Testis (tissue), 3 donors: ENCODE data around the gene TMA16. TPM values are rescaled to one million over a fixed set of nuclear protein-coding genes. Genes with fewer than 3 reads are reported as not detected.

Source experiments
- DNase-seq: peaks from one replicate; pipeline ENCODE4 v3.0.0-alpha.2; 2019
- H3K27ac ChIP-seq, 2 donors: fragments of 200-600 bp; sonication (generic); one replicate each; pipeline ENCODE4 v1.5.1; 2019
- H3K27me3 ChIP-seq: fragments of 200-600 bp; sonication (generic); one replicate; pipeline ENCODE4 v1.5.1; 2019
- H3K36me3 ChIP-seq: fragments of 200-600 bp; sonication (generic); one replicate; pipeline ENCODE4 v1.5.1; 2017; ENCODE audit warnings: low read depth; ENCODE audit errors: missing control alignments
- H3K4me1 ChIP-seq: fragments of 200-600 bp; sonication (generic); one replicate; pipeline ENCODE4 v1.5.1; 2019
- H3K4me3 ChIP-seq, 2 donors: fragments of 200-600 bp; sonication (generic); one replicate each; pipeline ENCODE4 v1.5.1; 2017 to 2019
- H3K9me3 ChIP-seq: fragments of 200-600 bp; sonication (generic); one replicate; pipeline ENCODE4 v1.5.1; 2017
- POLR2A ChIP-seq: fragments of 450-650 bp; IDR thresholded peaks from one replicate; pipeline ENCODE4 v1.6.1; 2017; ENCODE audit warnings: antibody characterized with exemption, mild to moderate bottlenecking, moderate library complexity
- WGBS, 2 donors: methylation state at CpG; one replicate each; pipeline ENCODE4 v1.1.5; 2018; 5-methylcytosine and 5-hydroxymethylcytosine counted together
- intact Hi-C: fragments of 100-400 bp; cut with DNase I; formaldehyde crosslinking; loops from one replicate; pipeline ENCODE4 v1.15.1; 2023; ENCODE audit warnings: low total_unique reads
- polyA plus RNA-seq: library from polyadenylated mRNA; stranded (reverse); fragments of 350-450 nt; fragmentation: Illumina TruSeq; extraction: RNeasy Lipid Tissue Mini Kit (QIAGEN cat#74804); gene quantifications from one replicate; pipeline ENCODE4 v1.2.3, GENCODE V29; 2014; ENCODE audit warnings: low read depth, low replicate concordance; ENCODE audit not compliant: insufficient read depth
- total RNA-seq, 2 donors: library from RNA; depleted of rRNA; stranded (reverse); fragments of >200 nt; gene quantifications; one replicate each; pipeline ENCODE4 v1.2.3, GENCODE V29; 2016
- TF ChIP-seq, protein P1 (sequence below), 3 experiments: fragments of 450-650 bp in 2 of 3; fragments of 200-600 bp in 1 of 3; sonication (generic) in 1 of 3; IDR thresholded peaks; one replicate each; pipeline ENCODE4 v1.5.1; 2016 to 2019; ENCODE audit warnings: antibody characterized with exemption in 3 of 3, mild to moderate bottlenecking in 2 of 3, moderate library complexity in 1 of 3

Gene TMA16
- total and polyA plus RNA-seq, 3 donors from 2014 or later: 33.0 to 34.1 (median 33.2) TPM

DNA sequence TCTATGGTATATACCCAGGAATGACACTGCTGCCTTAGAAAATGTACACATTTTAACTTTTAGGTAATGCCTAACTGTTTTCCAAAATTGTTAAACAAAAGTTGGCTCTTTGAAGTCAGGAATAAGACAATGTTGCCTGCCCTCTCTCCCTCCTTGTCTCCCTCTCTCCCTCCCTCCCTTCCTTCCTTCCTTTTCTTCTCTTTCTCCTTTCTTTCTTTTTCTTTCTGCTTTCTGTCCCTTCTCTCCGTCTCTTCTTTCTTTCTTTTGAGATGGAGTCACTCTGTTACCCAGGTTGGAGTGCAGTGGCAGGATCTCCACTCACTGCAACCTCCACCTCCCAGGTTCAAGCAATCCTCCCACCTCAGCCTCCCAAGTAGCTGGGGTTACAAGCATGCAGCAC, 4.6 kb upstream of the TMA16 start:
- H3K4me1 ChIP-seq: no peaks in the 10 kb centered on the region
- no peak overlapping the region for H3K27ac ChIP-seq
- no peak for TF ChIP-seq POLR2A
- TF ChIP-seq, protein P1, sequence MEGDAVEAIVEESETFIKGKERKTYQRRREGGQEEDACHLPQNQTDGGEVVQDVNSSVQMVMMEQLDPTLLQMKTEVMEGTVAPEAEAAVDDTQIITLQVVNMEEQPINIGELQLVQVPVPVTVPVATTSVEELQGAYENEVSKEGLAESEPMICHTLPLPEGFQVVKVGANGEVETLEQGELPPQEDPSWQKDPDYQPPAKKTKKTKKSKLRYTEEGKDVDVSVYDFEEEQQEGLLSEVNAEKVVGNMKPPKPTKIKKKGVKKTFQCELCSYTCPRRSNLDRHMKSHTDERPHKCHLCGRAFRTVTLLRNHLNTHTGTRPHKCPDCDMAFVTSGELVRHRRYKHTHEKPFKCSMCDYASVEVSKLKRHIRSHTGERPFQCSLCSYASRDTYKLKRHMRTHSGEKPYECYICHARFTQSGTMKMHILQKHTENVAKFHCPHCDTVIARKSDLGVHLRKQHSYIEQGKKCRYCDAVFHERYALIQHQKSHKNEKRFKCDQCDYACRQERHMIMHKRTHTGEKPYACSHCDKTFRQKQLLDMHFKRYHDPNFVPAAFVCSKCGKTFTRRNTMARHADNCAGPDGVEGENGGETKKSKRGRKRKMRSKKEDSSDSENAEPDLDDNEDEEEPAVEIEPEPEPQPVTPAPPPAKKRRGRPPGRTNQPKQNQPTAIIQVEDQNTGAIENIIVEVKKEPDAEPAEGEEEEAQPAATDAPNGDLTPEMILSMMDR (IDR thresholded peaks at IDR 0.05): no peak
- intact Hi-C loops: loop anchor here (10.0 kb wide), 1 partner anchor 55 kb away; no protein-coding TSS in a partner anchor
- H3K36me3 ChIP-seq: no peaks in the 10 kb centered on the region
- no peaks in the 10 kb centered on the region for H3K9me3 ChIP-seq
- DNase-seq: no peak
- 80 to 83% methylated on average over 1 of the region's 1 CpG for WGBS, 2 donors
- no peak overlapping the region for H3K4me3 ChIP-seq
- H3K27me3 ChIP-seq: no peaks in the 10 kb centered on the region

DNA sequence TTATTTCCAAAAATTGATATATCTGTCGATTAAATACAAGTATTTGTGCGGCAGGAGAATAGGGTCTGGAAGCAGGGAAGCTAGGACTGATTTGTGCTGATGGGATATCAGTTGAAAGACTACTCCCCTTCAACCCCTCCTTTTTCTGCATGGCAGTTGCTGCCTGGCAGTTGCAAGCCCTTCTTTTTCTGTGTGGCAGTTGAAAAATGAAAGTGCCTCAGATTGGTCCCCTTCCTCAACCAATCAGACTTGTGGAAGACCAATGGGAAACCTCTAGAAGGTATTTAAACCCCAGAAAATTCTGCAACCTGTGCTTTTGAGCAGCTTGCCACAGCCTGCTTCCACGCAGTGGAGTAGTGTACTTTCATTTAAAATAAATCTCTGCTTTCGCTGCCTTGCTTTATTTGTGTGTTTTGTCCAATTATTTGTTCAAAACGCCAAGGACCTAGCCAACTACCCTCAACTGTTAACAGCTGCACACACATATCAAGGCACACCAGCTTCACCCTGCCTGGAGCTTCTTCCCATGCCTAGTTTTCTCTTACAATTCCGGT, 1.5 kb upstream of the TMA16 start:
- intact Hi-C loops: loop anchor here (10.0 kb wide), 1 partner anchor 52 kb away; no protein-coding TSS in a partner anchor
- H3K27me3 ChIP-seq: no peaks in the 10 kb centered on the region
- H3K27ac ChIP-seq: peak overlapping the region in 1 of 2 donors; percentile 78
- TF ChIP-seq, protein P1 (IDR thresholded peaks at IDR 0.05): no peak
- TF ChIP-seq POLR2A: no peak
- no peaks in the 10 kb centered on the region for H3K9me3 ChIP-seq
- no peak for DNase-seq
- no peaks in the 10 kb centered on the region for H3K36me3 ChIP-seq
- WGBS, 2 donors: 66 to 73% methylated on average over 6 of the region's 6 CpGs
- H3K4me1 ChIP-seq: peaks cover 3% of the 10 kb centered on the region
- no peak overlapping the region for H3K4me3 ChIP-seq

DNA sequence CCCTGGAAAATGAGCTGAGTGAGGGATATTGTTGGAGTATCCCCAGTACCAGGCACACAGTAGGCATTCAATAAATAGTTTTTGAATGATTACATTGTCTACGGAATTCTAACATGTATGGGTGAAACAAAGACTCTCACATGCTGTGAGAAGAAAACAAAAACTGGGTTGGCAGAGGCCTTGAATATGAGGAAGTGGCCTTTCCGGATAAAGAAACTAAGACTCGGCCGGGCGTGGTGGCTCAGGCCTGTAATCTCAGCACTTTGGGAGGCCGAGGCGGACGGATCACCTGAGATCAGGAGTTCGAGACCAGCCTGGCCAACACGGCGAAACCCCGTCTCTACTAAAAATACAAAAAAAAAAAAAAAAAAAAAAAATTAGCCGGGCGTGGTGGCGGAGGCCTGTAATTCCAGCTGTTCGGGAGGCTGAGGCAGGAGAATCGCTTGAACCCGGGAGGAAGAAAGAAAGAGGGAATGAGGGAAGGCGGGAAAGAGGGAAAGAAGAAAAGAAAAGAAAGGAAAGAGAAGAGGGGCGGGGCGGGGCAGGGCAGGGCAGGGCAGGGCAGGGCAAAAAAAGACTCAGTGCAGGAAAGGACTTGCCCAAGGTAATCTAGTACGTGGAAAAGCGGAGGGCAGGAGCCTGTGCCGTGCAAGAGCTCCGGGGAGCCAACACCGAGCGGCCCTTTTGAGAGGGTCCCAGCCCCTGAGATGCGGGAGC, 689 bp upstream of the TMA16 start:
- peak overlapping the region; percentile 60 to 84 for H3K4me3 ChIP-seq
- peak overlapping the region; percentile 78 to 83 for H3K27ac ChIP-seq
- no peak for TF ChIP-seq POLR2A
- TF ChIP-seq, protein P1 (IDR thresholded peaks at IDR 0.05): no peak
- no peaks in the 10 kb centered on the region for H3K36me3 ChIP-seq
- H3K9me3 ChIP-seq: no peaks in the 10 kb centered on the region
- 28 to 41% methylated on average over 28 of the region's 28 CpGs for WGBS, 2 donors
- DNase-seq: peak; percentile 26
- H3K27me3 ChIP-seq: no peaks in the 10 kb centered on the region
- intact Hi-C loops: loop anchor here (10.0 kb wide), 1 partner anchor 51 kb away; no protein-coding TSS in a partner anchor
- peaks cover 3% of the 10 kb centered on the region for H3K4me1 ChIP-seq

DNA sequence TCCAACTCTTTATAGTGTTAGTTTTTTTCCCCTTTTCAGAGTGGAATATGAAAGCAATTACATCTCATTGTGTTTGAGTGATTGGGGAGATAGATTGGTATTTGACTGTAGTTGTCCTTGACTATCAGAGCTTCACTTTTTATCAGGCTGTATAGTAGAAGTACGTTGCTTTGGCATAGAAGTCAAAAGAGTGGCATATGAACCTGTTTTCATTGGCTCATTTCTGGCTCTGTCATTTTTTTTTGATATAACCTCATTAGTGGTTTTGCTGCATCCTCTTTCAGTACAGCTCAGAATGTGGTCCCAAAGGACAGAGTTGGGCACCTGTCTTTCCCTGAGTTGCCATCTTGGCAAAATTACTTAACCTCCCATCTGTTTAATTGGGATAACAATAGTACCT, 1.4 kb downstream of the TMA16 start:
- WGBS, 2 donors: 9 to 14% methylated on average over 1 of the region's 1 CpG
- no peak for DNase-seq
- no peaks in the 10 kb centered on the region for H3K27me3 ChIP-seq
- peaks cover 3% of the 10 kb centered on the region for H3K4me1 ChIP-seq
- H3K36me3 ChIP-seq: no peaks in the 10 kb centered on the region
- H3K9me3 ChIP-seq: no peaks in the 10 kb centered on the region
- TF ChIP-seq, protein P1 (IDR thresholded peaks at IDR 0.05): no peak
- no peak for TF ChIP-seq POLR2A
- no peak overlapping the region for H3K4me3 ChIP-seq
- H3K27ac ChIP-seq: peak overlapping the region in 1 of 2 donors; percentile 78
- intact Hi-C loops: loop anchor here (10.0 kb wide), 1 partner anchor 49 kb away; no protein-coding TSS in a partner anchor
